G401 (cell line): ENCODE results near the gene TXNRD1. TPM values are rescaled to one million over a fixed set of nuclear protein-coding genes. Genes with fewer than 3 reads are reported as not detected.
"Not testable (repeated sequence)": the region's sequence is repeated elsewhere in the genome, so short reads cannot be mapped to it uniquely, and the experiment has no call there.

Experiments
- DNase-seq: peaks from one replicate; pipeline ENCODE4 v3.0.0-alpha.2; 2015; ENCODE audit warnings: low spot score
- in situ Hi-C: cut with HindIII; loops from 2 replicates; pipeline ENCODE4 v1.10.0; 2016; ENCODE audit warnings: low sequenced_read_pairs, mixed read lengths
- total RNA-seq: library from RNA; depleted of rRNA; stranded (reverse); fragments of >200 nt; shearing (Covaris generic); gene quantifications from 2 replicates; pipeline ENCODE4 v1.2.3, GENCODE V29; 2014; rRNA removed

The TXNRD1 gene
- total RNA-seq = 581 and 681 TPM in 2 replicates

- in situ Hi-C loops = no loop called here
- peak; percentile 43 for DNase-seq
These were observed at the start of gene TXNRD1 for GRCh38 chr12:104215638-104216297. TXNRD1 (plus strand) TSS chr12:104215779; CDS start chr12:104215803, 24 bp downstream.

- no peak for DNase-seq
- in situ Hi-C loops = no loop called here
These were observed 49.8 kb upstream of the TXNRD1 start for GRCh38 chr12:104165801-104166200.

GRCh38 chr12:104166465-104166864 is 49.1 kb upstream of the TXNRD1 start:
- in situ Hi-C loops = no loop called here
- DNase-seq = no peak

- in situ Hi-C loops = no loop called here
- DNase-seq = no peak
These were observed 47.8 kb upstream of the TXNRD1 start for GRCh38 chr12:104167519-104168458.

- in situ Hi-C loops = no loop called here
- DNase-seq = no peak
These were observed 47.0 kb upstream of the TXNRD1 start for GRCh38 chr12:104168596-104168995.

- no peak for DNase-seq
- in situ Hi-C loops = no loop called here
These were observed 43.6 kb upstream of the TXNRD1 start for GRCh38 chr12:104171785-104172569.

- in situ Hi-C loops = no loop called here
- no peak for DNase-seq
These were observed 43.0 kb upstream of the TXNRD1 start for GRCh38 chr12:104172570-104172947.

GRCh38 chr12:104173804-104174203 is 41.8 kb upstream of the TXNRD1 start:
- DNase-seq, in situ Hi-C loops: not testable (repeated sequence)

- no peak for DNase-seq
- in situ Hi-C loops = no loop called here
These were observed 39.8 kb upstream of the TXNRD1 start for GRCh38 chr12:104175726-104176247.

- no peak for DNase-seq
- in situ Hi-C loops = no loop called here
These were observed 38.3 kb upstream of the TXNRD1 start for GRCh38 chr12:104177336-104177662.

- in situ Hi-C loops = no loop called here
- DNase-seq = no peak
These were observed 37.7 kb upstream of the TXNRD1 start for GRCh38 chr12:104177663-104178501.

- DNase-seq = no peak
- in situ Hi-C loops = no loop called here
These were observed 35.2 kb upstream of the TXNRD1 start for GRCh38 chr12:104180374-104180773.

GRCh38 chr12:104181313-104181712 is 34.3 kb upstream of the TXNRD1 start:
- no peak for DNase-seq
- in situ Hi-C loops = no loop called here

- no peak for DNase-seq
- in situ Hi-C loops = no loop called here
These were observed 33.4 kb upstream of the TXNRD1 start for GRCh38 chr12:104182144-104182543.

- DNase-seq = no peak
- in situ Hi-C loops = no loop called here
These were observed 32.8 kb upstream of the TXNRD1 start for GRCh38 chr12:104182621-104183378.

- DNase-seq = no peak
- in situ Hi-C loops = no loop called here
These were observed 32.1 kb upstream of the TXNRD1 start for GRCh38 chr12:104183443-104183842.

GRCh38 chr12:104187446-104188155 is 28.0 kb upstream of the TXNRD1 start:
- no peak for DNase-seq
- in situ Hi-C loops = no loop called here
